ENCODE measurements around the gene PTPN3. TPM values are rescaled to one million over a fixed set of nuclear protein-coding genes. Genes with fewer than 3 reads are reported as not detected.

PTPN3 gene
- total and polyA plus RNA-seq, 5 experiments from 2014 or later: not detected

- no peak overlapping the region for H3K27ac Mint-ChIP-seq
- H3K36me3 Mint-ChIP-seq: no peaks in the 10 kb centered on the region
- DNase-seq (no peak), ATAC-seq (no peak)
- H3K9me3 Mint-ChIP-seq: no peaks in the 10 kb centered on the region
- POLR2A ChIA-PET: no interaction called here
- H3K27me3 Mint-ChIP-seq: peaks cover 0 to 10% (median 5%) of the 10 kb centered on the region in 5 donors
- peaks cover 0 to 1% (median 0%) of the 10 kb centered on the region in 4 donors for H3K4me1 Mint-ChIP-seq
- no peak overlapping the region for H3K4me3 Mint-ChIP-seq
These were observed 76.8 kb downstream of the PTPN3 start for GRCh38 chr9:109421026-109421970.

DNA sequence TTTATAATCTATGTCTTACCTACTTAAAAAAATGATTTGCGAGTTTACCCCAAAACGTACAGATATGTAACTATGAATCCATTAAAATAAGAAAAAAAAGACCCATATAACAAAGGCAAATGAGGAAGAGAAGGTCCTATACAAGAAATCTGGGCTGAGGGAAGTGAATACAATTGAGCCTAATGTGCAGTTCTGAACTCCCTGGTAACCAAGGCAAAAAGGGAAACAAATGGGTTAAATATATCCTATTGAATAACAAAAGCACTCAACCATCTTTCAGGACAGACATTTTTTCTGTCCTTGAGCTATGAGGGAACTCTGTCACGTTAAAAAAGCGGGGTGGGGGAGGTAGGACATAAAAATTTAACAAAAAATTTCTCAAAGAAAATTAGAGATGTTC lies 78.6 kb downstream of the PTPN3 start:
- no peak for DNase-seq

GRCh38 chr9:109418827-109419226 lies 79.3 kb downstream of the PTPN3 start:
- Mint-ChIP-seq H3K36me3 (no peaks in the 10 kb centered on the region), H3K27ac (no peak overlapping the region), H3K4me1 (peaks cover 0 to 4% (median under 1%) of the 10 kb centered on the region in 4 donors), H3K27me3 (peaks cover 8 to 24% (median 11%) of the 10 kb centered on the region in 5 donors), H3K4me3 (no peak overlapping the region), H3K9me3 (no peaks in the 10 kb centered on the region)
- no peak for ATAC-seq
- POLR2A ChIA-PET: no interaction called here
- no peak for DNase-seq

More for the DNA sequence above, 78.6 kb downstream of the PTPN3 start:
- peaks cover 8 to 23% (median 11%) of the 10 kb centered on the region in 5 donors for H3K27me3 Mint-ChIP-seq
- no peak overlapping the region for H3K4me3 Mint-ChIP-seq
- peaks cover 0 to 4% (median under 1%) of the 10 kb centered on the region in 4 donors for H3K4me1 Mint-ChIP-seq
- H3K36me3 Mint-ChIP-seq: no peaks in the 10 kb centered on the region
- H3K9me3 Mint-ChIP-seq: no peaks in the 10 kb centered on the region
- no peak overlapping the region for H3K27ac Mint-ChIP-seq
- no peak for ATAC-seq
- POLR2A ChIA-PET: no interaction called here

- DNase-seq (no peak), ATAC-seq (no peak)
- POLR2A ChIA-PET: no interaction called here
- H3K27me3 Mint-ChIP-seq: peaks cover 8 to 34% (median 17%) of the 10 kb centered on the region in 5 donors
- no peaks in the 10 kb centered on the region for H3K9me3 Mint-ChIP-seq
- H3K36me3 Mint-ChIP-seq: no peaks in the 10 kb centered on the region
- H3K4me3 Mint-ChIP-seq: no peak overlapping the region
- peaks cover 0 to 4% (median under 1%) of the 10 kb centered on the region in 4 donors for H3K4me1 Mint-ChIP-seq
- H3K27ac Mint-ChIP-seq: peak overlapping the region in 1 of 10 donors; percentile 18
These were observed 80.2 kb downstream of the PTPN3 start for GRCh38 chr9:109417585-109418544.

GRCh38 chr9:109417054-109417453 lies 81.1 kb downstream of the PTPN3 start:
- peak overlapping the region in 1 of 10 donors; percentile 19 for H3K4me3 Mint-ChIP-seq
- peaks cover 8 to 36% (median 17%) of the 10 kb centered on the region in 5 donors for H3K27me3 Mint-ChIP-seq
- DNase-seq (no peak), ATAC-seq (no peak)
- POLR2A ChIA-PET: no interaction called here
- no peaks in the 10 kb centered on the region for H3K36me3 Mint-ChIP-seq
- H3K4me1 Mint-ChIP-seq: peaks cover 0 to 4% (median under 1%) of the 10 kb centered on the region in 4 donors
- no peak overlapping the region for H3K27ac Mint-ChIP-seq
- H3K9me3 Mint-ChIP-seq: no peaks in the 10 kb centered on the region

DNA sequence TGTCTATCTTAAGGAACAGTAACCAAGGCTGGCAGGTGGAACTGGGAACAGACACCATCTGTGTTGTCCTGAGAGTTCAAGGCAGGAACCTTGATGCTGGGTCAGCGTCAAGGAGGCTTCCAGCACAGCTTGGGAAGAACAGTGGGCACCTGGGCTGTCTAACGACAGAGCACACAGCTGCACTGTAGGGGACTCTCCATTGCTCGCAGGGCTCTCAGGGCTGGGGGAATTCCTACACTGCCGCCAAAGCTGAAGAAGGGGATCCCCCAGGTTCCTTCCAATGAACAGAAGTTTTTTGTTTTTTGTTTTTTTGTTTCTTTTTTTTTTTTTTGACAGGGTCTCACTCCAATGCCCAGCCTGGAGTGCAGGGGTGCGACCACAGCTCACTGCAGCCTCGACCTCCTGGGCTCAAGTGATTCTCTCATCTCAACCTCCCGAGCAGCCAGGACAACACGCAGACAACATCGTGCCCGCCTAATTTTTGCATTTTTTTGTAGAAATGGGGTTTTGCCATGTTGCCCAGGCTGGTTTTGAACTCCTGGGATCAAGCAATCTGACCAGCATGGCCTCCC lies 81.9 kb downstream of the PTPN3 start:
- DNase-seq: no peak
- Mint-ChIP-seq H3K27me3 (peaks cover 8 to 36% (median 17%) of the 10 kb centered on the region in 5 donors), H3K36me3 (no peaks in the 10 kb centered on the region), H3K4me3 (no peak overlapping the region), H3K4me1 (peaks cover 0 to 6% (median 2%) of the 10 kb centered on the region in 4 donors), H3K27ac (no peak overlapping the region), H3K9me3 (no peaks in the 10 kb centered on the region)
- POLR2A ChIA-PET: no interaction called here
- ATAC-seq: peak in 1 of 2 donors; percentile 22

DNA sequence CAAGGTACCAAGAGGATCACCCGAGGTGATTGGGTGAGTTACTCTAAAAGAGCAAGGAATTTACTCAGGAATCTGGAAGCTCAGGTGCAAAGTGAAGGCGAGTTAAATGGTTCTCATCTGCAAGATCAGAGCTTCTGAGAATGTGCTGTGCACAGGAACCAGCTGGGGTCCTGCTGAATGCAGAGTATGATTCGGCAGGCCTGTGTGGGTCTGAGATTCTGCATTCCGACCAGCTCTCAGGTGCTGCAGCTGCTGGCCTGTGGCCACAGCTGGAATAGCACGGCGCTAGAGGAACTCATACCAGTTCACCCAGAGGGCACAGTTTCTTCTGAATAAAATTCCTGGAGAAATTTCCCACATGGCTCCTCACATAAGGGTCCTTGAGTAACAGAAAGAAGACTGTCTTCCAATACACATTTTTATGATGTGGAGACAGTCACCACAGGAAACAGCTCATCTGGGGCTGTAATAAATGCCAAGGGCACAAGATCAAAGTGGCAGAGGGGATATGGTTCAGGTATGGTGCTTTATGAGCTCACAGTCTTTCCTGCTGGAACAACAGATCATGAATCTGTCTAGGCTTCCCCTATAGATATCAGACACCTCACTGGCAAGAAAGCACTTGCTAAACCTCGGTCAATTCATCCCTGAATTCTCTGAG lies 83.9 kb downstream of the PTPN3 start:
- DNase-seq: no peak
- H3K27me3 Mint-ChIP-seq: peaks cover 8 to 36% (median 17%) of the 10 kb centered on the region in 5 donors
- H3K36me3 Mint-ChIP-seq: no peaks in the 10 kb centered on the region
- no peak overlapping the region for H3K27ac Mint-ChIP-seq
- no peak overlapping the region for H3K4me3 Mint-ChIP-seq
- peaks cover 0 to 6% (median 2%) of the 10 kb centered on the region in 4 donors for H3K4me1 Mint-ChIP-seq
- ATAC-seq: no peak
- H3K9me3 Mint-ChIP-seq: no peaks in the 10 kb centered on the region
- POLR2A ChIA-PET: no interaction called here

- Mint-ChIP-seq H3K9me3 (no peaks in the 10 kb centered on the region), H3K27me3 (peaks cover 3 to 26% (median 17%) of the 10 kb centered on the region in 5 donors), H3K27ac (peak overlapping the region in 1 of 10 donors; percentile 34), H3K4me1 (peaks cover 0 to 4% (median 2%) of the 10 kb centered on the region in 4 donors), H3K36me3 (no peaks in the 10 kb centered on the region), H3K4me3 (no peak overlapping the region)
- POLR2A ChIA-PET: interaction anchor here (0.7 kb wide), 1 partner anchor 60 kb away, joined by 3 read pairs; no protein-coding TSS in a partner anchor
- ATAC-seq: no peak
- DNase-seq: no peak
These were observed 86.2 kb downstream of the PTPN3 start for GRCh38 chr9:109411798-109412352.

- ATAC-seq: no peak
- POLR2A ChIA-PET: no interaction called here
- no peak for DNase-seq
- Mint-ChIP-seq H3K9me3 (no peaks in the 10 kb centered on the region), H3K4me3 (no peak overlapping the region), H3K27ac (peak overlapping the region in 1 of 10 donors; percentile 34), H3K4me1 (peaks cover 0 to 4% (median 2%) of the 10 kb centered on the region in 4 donors), H3K27me3 (peaks cover 4 to 26% (median 17%) of the 10 kb centered on the region in 5 donors), H3K36me3 (no peaks in the 10 kb centered on the region)
These were observed 86.9 kb downstream of the PTPN3 start for GRCh38 chr9:109411069-109411761.

- DNase-seq (no peak), ATAC-seq (no peak)
- peaks cover 1 to 14% (median 10%) of the 10 kb centered on the region in 5 donors for H3K27me3 Mint-ChIP-seq
- H3K9me3 Mint-ChIP-seq: no peaks in the 10 kb centered on the region
- H3K27ac Mint-ChIP-seq: no peak overlapping the region
- H3K4me1 Mint-ChIP-seq: peaks cover 0 to 4% (median under 1%) of the 10 kb centered on the region in 4 donors
- H3K36me3 Mint-ChIP-seq: no peaks in the 10 kb centered on the region
- POLR2A ChIA-PET: no interaction called here
- no peak overlapping the region for H3K4me3 Mint-ChIP-seq
These were observed 88.2 kb downstream of the PTPN3 start for GRCh38 chr9:109409773-109410397.
